ENCODE data around the gene AMPD1. TPM values are rescaled to one million over a fixed set of nuclear protein-coding genes. Genes with fewer than 3 reads are reported as not detected.

The AMPD1 gene
- not detected for total RNA-seq
- polyA plus RNA-seq (2013, experiment 1 of 2): not detected
- polyA plus RNA-seq (2013, experiment 2 of 2): 1.3 TPM
- total RNA-seq: 0 to 0.36 (median 0) reads per million in 172 experiments

DNA sequence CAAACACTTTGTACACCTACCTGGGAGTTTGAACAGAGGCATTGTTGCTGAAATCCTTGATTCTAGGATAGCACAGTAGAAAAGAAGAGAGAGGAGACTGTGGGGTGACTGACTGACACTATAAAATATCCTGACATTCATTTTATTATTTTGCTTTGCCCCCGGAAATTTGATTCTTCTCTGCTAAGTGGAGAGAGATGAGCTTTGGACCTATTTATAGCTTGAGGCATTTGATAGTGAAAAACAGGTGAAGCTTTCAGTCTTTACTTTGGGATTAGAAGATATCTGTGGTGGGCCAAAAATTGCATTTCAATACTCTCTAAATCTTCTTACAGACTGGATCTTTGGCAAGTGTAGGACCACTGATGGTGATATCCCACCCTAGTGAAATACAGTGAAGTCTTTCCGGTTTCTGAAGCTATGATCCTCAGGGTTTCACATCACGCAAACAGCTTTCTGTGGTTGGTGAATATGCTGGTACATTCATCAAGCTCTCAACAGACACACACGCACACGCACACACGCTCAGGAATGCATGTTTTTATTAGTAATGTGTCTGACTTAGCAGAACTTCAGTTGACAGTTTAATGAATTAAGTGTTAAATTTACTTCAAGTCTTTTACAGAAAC lies at the start of gene AMPD1:
TSS of gene AMPD1 (minus strand) at position 117 of the 629 bp plus-strand sequence. CDS start at position 42, 75 bp downstream.
- ChIA-PET CTCF (interaction anchor here (1.2 kb wide), 1 partner anchor 9 kb away, joined by 4 read pairs; no protein-coding TSS in a partner anchor), POLR2A (no interaction called here)
- Mint-ChIP-seq H3K27me3 (peaks cover 18% of the 10 kb centered on the region), H3K4me3 (no peak within 1 kb of the TSS), H3K4me1 (ENCODE audit: low read depth) (no peaks in the 10 kb centered on the region), H3K36me3 (ENCODE audit: low read depth) (no peaks in the 10 kb centered on the region), H3K27ac (no peak within 1 kb of the TSS), H3K9me3 (no peaks in the 10 kb centered on the region)
- no peak for DNase-seq
- Histone ChIP-seq H3K36me3 (ENCODE audit: insufficient read depth, low read length) (no peaks in the 10 kb centered on the region), H3K4me1 (ENCODE audit: insufficient read depth, low read length) (no peaks in the 10 kb centered on the region), H3K4me3 (ENCODE audit: low read length) (no peak within 1 kb of the TSS), H3K9me3 (ENCODE audit: control insufficient read depth in 1 of 2, insufficient read depth in 1 of 2, low read length in 2 of 2) (no peaks in the 10 kb centered on the region), H3K27me3 (ENCODE audit: control insufficient read depth in 1 of 2, insufficient read depth in 2 of 2, low read length in 2 of 2) (no peaks in the 10 kb centered on the region), H3K27ac (ENCODE audit: low read depth in 1 of 2, low read length in 2 of 2) (no peak within 1 kb of the TSS)
- TF ChIP-seq, protein P1, sequence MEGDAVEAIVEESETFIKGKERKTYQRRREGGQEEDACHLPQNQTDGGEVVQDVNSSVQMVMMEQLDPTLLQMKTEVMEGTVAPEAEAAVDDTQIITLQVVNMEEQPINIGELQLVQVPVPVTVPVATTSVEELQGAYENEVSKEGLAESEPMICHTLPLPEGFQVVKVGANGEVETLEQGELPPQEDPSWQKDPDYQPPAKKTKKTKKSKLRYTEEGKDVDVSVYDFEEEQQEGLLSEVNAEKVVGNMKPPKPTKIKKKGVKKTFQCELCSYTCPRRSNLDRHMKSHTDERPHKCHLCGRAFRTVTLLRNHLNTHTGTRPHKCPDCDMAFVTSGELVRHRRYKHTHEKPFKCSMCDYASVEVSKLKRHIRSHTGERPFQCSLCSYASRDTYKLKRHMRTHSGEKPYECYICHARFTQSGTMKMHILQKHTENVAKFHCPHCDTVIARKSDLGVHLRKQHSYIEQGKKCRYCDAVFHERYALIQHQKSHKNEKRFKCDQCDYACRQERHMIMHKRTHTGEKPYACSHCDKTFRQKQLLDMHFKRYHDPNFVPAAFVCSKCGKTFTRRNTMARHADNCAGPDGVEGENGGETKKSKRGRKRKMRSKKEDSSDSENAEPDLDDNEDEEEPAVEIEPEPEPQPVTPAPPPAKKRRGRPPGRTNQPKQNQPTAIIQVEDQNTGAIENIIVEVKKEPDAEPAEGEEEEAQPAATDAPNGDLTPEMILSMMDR (IDR thresholded peaks at IDR 0.05): no peak
- intact Hi-C loops (cut with DNase I, micrococcal nuclease): no loop called here
- ATAC-seq (ENCODE audit: poor library complexity): no peak

DNA sequence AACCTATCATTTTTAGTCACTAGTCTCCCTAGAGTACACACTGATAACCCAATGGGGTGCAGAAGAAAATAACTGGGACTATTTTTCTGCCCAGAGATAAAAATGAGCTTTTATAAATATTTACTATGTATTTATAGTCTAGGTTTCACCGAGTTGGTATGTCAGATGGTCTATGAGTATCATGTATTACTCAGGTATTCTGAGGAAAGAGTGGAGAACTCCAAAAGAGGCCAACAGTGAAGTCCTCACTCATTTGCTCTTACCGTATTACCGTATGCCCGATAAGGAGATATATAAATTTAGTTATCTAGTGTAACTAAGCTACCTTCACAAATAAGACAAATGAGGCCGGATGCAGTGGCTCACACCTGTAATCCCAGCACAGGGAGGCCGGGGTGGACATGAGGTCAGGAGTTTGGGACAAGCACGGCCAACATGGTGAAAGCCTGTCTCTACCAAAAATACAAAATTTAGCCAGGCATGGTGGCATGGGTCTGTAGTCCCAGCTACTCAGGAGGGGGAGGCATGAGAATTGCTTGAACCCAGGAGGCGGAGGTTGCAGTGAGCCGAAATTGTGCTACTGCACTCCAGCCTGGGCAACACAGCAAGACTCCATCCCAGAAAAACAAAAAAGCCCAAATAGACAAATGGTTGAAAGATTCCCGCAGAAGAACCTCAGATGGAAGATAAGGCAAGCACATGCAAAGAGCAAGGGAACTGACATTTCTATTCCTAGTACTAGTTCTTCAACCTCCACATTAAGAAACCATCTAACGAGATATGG lies 46.8 kb upstream of the AMPD1 start:
- intact Hi-C loops (cut with DNase I, micrococcal nuclease): loop anchor here in 1 of 2 experiments (2.0 kb wide), 1 partner anchor 13 kb away; no protein-coding TSS in a partner anchor
- H3K36me3 Mint-ChIP-seq (ENCODE audit: low read depth): peaks cover 90% of the 10 kb centered on the region

GRCh38 chr1:114740331-114740730 lies 45.0 kb upstream of the AMPD1 start:
- Histone ChIP-seq H3K9me3 (ENCODE audit: control insufficient read depth in 1 of 2, insufficient read depth in 1 of 2, low read length in 2 of 2) (no peaks in the 10 kb centered on the region), H3K27ac (ENCODE audit: low read depth in 1 of 2, low read length in 2 of 2) (no peak overlapping the region), H3K4me1 (ENCODE audit: insufficient read depth, low read length) (peaks cover 7% of the 10 kb centered on the region), H3K4me3 (ENCODE audit: low read length) (no peak overlapping the region), H3K27me3 (ENCODE audit: control insufficient read depth in 1 of 2, insufficient read depth in 2 of 2, low read length in 2 of 2) (no peaks in the 10 kb centered on the region), H3K36me3 (ENCODE audit: insufficient read depth, low read length) (peaks cover 91% of the 10 kb centered on the region)
- Mint-ChIP-seq H3K9me3 (no peaks in the 10 kb centered on the region), H3K4me3 (no peak overlapping the region), H3K27ac (no peak overlapping the region), H3K36me3 (ENCODE audit: low read depth) (peaks cover 90% of the 10 kb centered on the region), H3K4me1 (ENCODE audit: low read depth) (peaks cover 68% of the 10 kb centered on the region), H3K27me3 (no peaks in the 10 kb centered on the region)
- DNase-seq (no peak), ATAC-seq (ENCODE audit: poor library complexity) (no peak)
- ChIA-PET CTCF (no interaction called here), POLR2A (no interaction called here)
- TF ChIP-seq, protein P1 (IDR thresholded peaks at IDR 0.05): no peak
- intact Hi-C loops (cut with DNase I, micrococcal nuclease): loop anchor here in 1 of 2 experiments (2.0 kb wide), 1 partner anchor 14 kb away; no protein-coding TSS in a partner anchor

More for the DNA sequence above, 46.8 kb upstream of the AMPD1 start:
- Mint-ChIP-seq H3K27ac (no peak overlapping the region), H3K4me3 (no peak overlapping the region), H3K4me1 (ENCODE audit: low read depth) (peaks cover 75% of the 10 kb centered on the region), H3K27me3 (no peaks in the 10 kb centered on the region), H3K9me3 (no peaks in the 10 kb centered on the region)
- peaks cover 7% of the 10 kb centered on the region for H3K4me1 ChIP-seq (ENCODE audit: insufficient read depth, low read length)
- CTCF ChIA-PET: no interaction called here
- H3K9me3 ChIP-seq (ENCODE audit: control insufficient read depth in 1 of 2, insufficient read depth in 1 of 2, low read length in 2 of 2): no peaks in the 10 kb centered on the region
- POLR2A ChIA-PET: no interaction called here
- DNase-seq (no peak), ATAC-seq (ENCODE audit: poor library complexity) (no peak)
- TF ChIP-seq, protein P1 (IDR thresholded peaks at IDR 0.05): no peak
- H3K36me3 ChIP-seq (ENCODE audit: insufficient read depth, low read length): peaks cover 89% of the 10 kb centered on the region
- H3K27me3 ChIP-seq (ENCODE audit: control insufficient read depth in 1 of 2, insufficient read depth in 2 of 2, low read length in 2 of 2): no peaks in the 10 kb centered on the region
- H3K4me3 ChIP-seq (ENCODE audit: low read length): no peak overlapping the region
- no peak overlapping the region for H3K27ac ChIP-seq (ENCODE audit: low read depth in 1 of 2, low read length in 2 of 2)
